GM12864 (cell line): ENCODE measurements around the gene GALNT10.

Source experiments
- DNase-seq: peaks from one replicate; pipeline ENCODE4 v3.0.0-alpha.2; 2011; ENCODE audit warnings: low read depth
- H3K4me3 ChIP-seq: 2 replicates; pipeline ENCODE4 v1.5.1; 2011; ENCODE audit warnings: mild to moderate bottlenecking, low read depth, low read length, control low read depth
- TF ChIP-seq, protein P1 (sequence below): IDR thresholded peaks from 2 replicates; pipeline ENCODE4 v1.5.1; 2011; ENCODE audit warnings: low read depth, mild to moderate bottlenecking, moderate library complexity, low read length, control low read depth, inconsistent platforms; ENCODE audit errors: missing control alignments

GALNT10 gene

DNA sequence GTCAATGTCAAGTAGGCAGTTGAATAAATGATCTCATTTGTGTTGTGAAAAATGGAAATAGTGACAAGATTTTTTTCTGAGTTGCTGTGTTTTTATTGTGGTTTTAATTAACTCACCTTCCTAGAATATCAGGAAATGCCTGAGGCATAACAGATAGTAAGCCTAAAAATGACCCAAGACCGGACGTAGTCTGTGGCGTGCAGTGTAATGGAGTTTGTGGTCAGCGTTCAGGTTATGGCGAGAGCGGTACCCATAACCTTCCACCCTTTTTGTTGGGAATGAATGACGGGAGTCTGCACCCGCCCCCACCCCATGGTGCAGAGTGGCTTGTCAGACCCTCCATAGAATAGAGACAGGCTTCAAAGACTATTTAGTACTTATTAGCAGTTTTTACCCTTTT is 119.3 kb downstream of the GALNT10 start:
- TF ChIP-seq, protein P1, sequence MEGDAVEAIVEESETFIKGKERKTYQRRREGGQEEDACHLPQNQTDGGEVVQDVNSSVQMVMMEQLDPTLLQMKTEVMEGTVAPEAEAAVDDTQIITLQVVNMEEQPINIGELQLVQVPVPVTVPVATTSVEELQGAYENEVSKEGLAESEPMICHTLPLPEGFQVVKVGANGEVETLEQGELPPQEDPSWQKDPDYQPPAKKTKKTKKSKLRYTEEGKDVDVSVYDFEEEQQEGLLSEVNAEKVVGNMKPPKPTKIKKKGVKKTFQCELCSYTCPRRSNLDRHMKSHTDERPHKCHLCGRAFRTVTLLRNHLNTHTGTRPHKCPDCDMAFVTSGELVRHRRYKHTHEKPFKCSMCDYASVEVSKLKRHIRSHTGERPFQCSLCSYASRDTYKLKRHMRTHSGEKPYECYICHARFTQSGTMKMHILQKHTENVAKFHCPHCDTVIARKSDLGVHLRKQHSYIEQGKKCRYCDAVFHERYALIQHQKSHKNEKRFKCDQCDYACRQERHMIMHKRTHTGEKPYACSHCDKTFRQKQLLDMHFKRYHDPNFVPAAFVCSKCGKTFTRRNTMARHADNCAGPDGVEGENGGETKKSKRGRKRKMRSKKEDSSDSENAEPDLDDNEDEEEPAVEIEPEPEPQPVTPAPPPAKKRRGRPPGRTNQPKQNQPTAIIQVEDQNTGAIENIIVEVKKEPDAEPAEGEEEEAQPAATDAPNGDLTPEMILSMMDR = no peak
- no peak for DNase-seq
- H3K4me3 ChIP-seq = no peak overlapping the region

DNA sequence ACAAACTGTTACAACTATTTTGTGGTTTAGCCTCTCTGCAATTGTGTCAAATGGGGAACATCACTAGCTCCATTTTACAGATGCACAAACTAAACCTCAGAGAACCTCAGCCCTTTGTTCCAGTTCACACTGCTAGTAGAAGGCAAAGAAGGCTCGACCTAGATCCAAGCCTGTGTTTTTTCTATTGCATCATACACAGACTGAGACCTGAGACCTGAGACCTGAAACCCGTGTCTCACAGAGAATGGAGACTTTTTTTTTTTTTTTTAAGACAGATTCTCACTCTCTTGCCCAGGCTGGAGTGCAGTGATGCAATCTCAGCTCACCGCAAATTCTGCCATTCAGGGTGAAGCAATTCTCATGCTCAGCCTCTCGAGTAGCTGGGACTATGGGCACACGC is 120.8 kb downstream of the GALNT10 start:
- DNase-seq = peak; percentile 40
- TF ChIP-seq, protein P1 = no peak
- no peak overlapping the region for H3K4me3 ChIP-seq

DNA sequence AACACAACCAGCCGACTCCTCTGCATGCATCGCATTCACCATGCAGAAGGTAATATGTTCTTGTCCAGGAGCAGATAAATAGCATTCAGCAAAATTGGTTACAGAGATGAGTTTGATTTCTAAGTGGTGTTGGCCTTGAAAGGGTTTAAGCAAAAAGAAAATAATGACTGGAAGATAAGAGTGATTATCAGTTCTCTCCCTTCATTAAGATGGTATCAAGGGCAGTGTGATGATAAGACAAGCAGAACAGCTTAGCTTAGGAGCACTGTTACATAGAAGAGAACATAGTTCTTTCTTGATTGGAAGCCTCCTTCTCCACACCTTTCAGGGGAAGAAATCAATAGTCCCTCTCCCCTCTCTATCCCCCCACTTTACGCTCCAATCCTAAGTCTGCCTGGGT is 121.5 kb downstream of the GALNT10 start:
- no peak for DNase-seq
- TF ChIP-seq, protein P1 = no peak
- no peak overlapping the region for H3K4me3 ChIP-seq

DNA sequence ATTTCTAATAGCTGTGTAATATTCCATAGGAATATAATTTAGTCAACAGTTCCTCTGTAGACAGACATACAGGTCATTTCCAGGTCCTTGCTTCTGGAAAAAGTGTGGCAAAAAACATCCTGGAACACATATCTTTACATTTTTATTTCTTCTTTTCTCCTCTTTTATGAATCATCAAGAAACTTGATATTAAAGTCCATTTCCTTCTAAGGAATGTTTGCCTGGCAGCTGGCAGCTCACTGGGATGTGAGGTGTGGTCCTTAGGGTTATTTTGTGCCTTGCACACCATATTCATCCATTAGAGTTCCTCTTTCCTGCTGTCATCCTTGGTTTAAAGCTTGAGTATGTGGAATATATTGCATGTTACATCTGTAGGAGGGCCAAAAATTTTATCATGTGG is 122.0 kb downstream of the GALNT10 start:
- H3K4me3 ChIP-seq = no peak overlapping the region
- no peak for DNase-seq
- TF ChIP-seq, protein P1 = no peak

DNA sequence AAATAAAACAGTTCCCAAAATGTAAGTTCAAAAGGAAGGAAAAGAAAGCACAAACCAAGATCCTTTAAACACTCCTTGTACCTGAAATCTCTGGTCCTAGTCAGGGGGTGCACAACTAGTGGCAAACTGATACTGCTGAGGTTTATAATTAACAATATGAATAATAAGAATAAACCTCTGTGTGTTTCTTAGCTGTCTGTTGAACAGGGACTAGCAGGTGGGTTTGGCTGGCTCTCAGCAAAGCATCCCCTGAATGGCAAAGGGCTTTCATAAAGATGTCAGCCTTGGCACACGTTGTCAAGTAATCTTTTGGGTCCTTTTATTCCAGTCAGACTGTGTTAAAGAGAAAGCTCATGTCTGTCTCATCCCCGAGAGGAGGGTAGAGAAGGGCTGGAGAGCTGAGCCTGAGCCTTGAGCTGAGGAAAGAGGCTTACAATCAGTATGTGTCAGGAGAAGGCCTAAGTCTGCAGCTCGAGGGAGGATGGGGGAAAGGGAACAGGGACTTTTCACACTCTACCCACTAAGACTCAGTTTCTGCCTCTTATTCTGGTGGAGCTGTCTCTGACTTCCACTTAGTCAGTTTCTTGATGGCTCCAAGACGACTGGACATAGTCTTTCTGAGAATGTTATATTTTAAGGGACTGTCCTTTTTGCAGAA is 123.0 kb downstream of the GALNT10 start:
- TF ChIP-seq, protein P1 = no peak
- H3K4me3 ChIP-seq = no peak overlapping the region
- DNase-seq = no peak

DNA sequence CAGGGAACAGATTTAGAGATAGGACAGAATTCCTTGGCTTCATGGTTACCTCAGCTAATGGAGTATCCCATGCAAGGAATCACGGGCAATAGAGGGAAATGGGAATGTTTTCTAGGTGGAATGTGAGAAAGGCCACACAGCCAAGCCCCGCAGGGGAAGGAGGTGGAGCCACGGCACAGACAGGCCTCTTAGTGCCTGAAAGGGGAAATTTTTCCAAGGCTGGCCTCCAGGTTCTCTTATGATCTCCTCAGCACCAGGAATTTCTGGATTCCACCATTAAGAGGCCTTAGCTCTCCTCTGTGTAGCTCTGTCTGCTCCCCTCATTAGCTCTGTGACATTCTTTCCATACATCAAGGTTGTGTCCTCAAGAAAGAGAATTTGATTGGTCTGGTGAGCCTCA is 124.7 kb downstream of the GALNT10 start:
- no peak for DNase-seq
- TF ChIP-seq, protein P1 = no peak
- no peak overlapping the region for H3K4me3 ChIP-seq

DNA sequence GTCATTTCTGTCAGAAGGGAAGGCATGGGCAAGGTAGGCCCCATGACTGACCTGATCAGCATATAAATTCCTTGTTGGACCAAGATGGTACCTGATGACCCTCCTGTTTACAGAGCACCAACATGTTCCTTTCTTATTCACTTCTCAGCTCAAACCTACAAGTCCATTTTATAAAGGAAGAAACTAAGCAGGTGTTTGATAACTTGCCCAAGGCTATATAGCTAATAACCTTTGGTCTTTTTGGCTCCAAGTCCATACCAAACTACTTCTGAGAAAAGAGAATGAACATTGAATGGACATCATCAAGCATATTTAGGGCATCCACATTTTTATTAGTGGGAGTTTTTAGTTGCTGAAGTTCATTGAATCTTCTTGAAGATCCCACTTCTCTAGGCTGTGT is 125.2 kb downstream of the GALNT10 start:
- TF ChIP-seq, protein P1 = no peak
- no peak for DNase-seq
- H3K4me3 ChIP-seq = no peak overlapping the region
